PC-9 (cell line): Measurements from ENCODE around the gene THADA. TPM values are rescaled to one million over a fixed set of nuclear protein-coding genes. Genes with fewer than 3 reads are reported as not detected.

Experiments used
- BruUV-seq: library from RNA; stranded (reverse); fragments of 400-500 nt; replicated peaks from 2 replicates; lab custom pipeline; 2021; lab: Mats Ljungman, UMichigan
- CTCF ChIA-PET: fragments of 300-600 bp; sonication (Branson Sonifier 250); formaldehyde crosslinking; loops from one replicate; lab custom pipeline; 2022; ENCODE audit warnings: antibody characterized with exemption; lab: Charles Lee
- POLR2A ChIA-PET: fragments of 300-600 bp; sonication (Branson Sonifier 250); formaldehyde crosslinking; loops from one replicate; lab custom pipeline; 2022; ENCODE audit warnings: antibody characterized with exemption; ENCODE audit not compliant: unreplicated experiment; lab: Charles Lee
- DNase-seq, 2 experiments: peaks; one replicate each; pipeline versions ENCODE4 v3.0.0 to v3.0.0-alpha.2; 2015 to 2022; ENCODE audit warnings: mixed read lengths in 1 of 2
- H2AFZ ChIP-seq: fragments of 200-600 bp; sonication (generic); 2 replicates; pipeline ENCODE4 v1.8.1; 2017; ENCODE audit warnings: antibody characterized with exemption
- H3F3A ChIP-seq: fragments of 200-600 bp; sonication (generic); 2 replicates; pipeline ENCODE4 v1.8.1; 2017; ENCODE audit warnings: antibody characterized with exemption, mild to moderate bottlenecking, low read depth; ENCODE audit not compliant: insufficient read depth
- H3K27ac ChIP-seq: fragments of 200-600 bp; sonication (generic); 2 replicates; pipeline ENCODE4 v1.6.1; 2016; ENCODE audit warnings: mixed run types
- H3K27me3 ChIP-seq: fragments of 200-600 bp; sonication (generic); 2 replicates; pipeline ENCODE4 v1.6.1; 2016; ENCODE audit warnings: low read depth, mixed run types; ENCODE audit not compliant: insufficient read depth
- H3K36me3 ChIP-seq: fragments of 200-600 bp; sonication (generic); 2 replicates; pipeline ENCODE4 v1.6.1; 2016; ENCODE audit warnings: low read depth, mixed run types
- H3K4me1 ChIP-seq: fragments of 200-600 bp; sonication (generic); replicated peaks from 2 replicates; pipeline ENCODE4 v1.6.1; 2016; ENCODE audit warnings: mixed run types; ENCODE audit not compliant: insufficient read depth
- H3K4me2 ChIP-seq: fragments of 200-600 bp; sonication (generic); 2 replicates; pipeline ENCODE4 v1.6.1; 2017; ENCODE audit warnings: mixed run types
- H3K4me3 ChIP-seq: fragments of 200-600 bp; sonication (generic); 2 replicates; pipeline ENCODE4 v1.6.1; 2016; ENCODE audit warnings: mixed run types
- H3K79me2 ChIP-seq: fragments of 200-600 bp; sonication (generic); 2 replicates; pipeline ENCODE4 v1.6.1; 2017; ENCODE audit warnings: low read depth, mixed run types
- H3K9me2 ChIP-seq: fragments of 200-600 bp; sonication (generic); 2 replicates; pipeline ENCODE4 v1.8.1; 2017; ENCODE audit warnings: mild to moderate bottlenecking; ENCODE audit not compliant: insufficient read depth
- H3K9me3 ChIP-seq: fragments of 200-600 bp; sonication (generic); 2 replicates; pipeline ENCODE4 v1.8.1; 2016; ENCODE audit warnings: low read depth; ENCODE audit not compliant: insufficient read depth
- H4K20me1 ChIP-seq: fragments of 200-600 bp; sonication (generic); 2 replicates; pipeline ENCODE4 v1.8.1; 2017; ENCODE audit not compliant: insufficient read depth
- EZH2 ChIP-seq: fragments of 200-600 bp; sonication (generic); IDR thresholded peaks from 2 replicates; pipeline ENCODE4 v1.8.0; 2017; ENCODE audit warnings: antibody characterized with exemption, low read depth
- intact Hi-C: fragments of 100-400 bp; cut with micrococcal nuclease; formaldehyde crosslinking; loops from one replicate; pipeline ENCODE4 v1.10.0; 2022; ENCODE audit not compliant: unreplicated experiment
- total RNA-seq: library from RNA; stranded (reverse); gene quantifications from 2 replicates; pipeline ENCODE4 v1.2.3, GENCODE V29; 2021
- TF ChIP-seq, protein P1 (sequence below): fragments of 200-600 bp; sonication (generic); conservative IDR thresholded peaks from 2 replicates; pipeline ENCODE4 v1.6.1; 2017; ENCODE audit warnings: mixed run types, antibody characterized with exemption, mild to moderate bottlenecking, moderate library complexity

The THADA gene
- total RNA-seq, 1 experiment from 2014 or later = 28.1 TPM

DNA sequence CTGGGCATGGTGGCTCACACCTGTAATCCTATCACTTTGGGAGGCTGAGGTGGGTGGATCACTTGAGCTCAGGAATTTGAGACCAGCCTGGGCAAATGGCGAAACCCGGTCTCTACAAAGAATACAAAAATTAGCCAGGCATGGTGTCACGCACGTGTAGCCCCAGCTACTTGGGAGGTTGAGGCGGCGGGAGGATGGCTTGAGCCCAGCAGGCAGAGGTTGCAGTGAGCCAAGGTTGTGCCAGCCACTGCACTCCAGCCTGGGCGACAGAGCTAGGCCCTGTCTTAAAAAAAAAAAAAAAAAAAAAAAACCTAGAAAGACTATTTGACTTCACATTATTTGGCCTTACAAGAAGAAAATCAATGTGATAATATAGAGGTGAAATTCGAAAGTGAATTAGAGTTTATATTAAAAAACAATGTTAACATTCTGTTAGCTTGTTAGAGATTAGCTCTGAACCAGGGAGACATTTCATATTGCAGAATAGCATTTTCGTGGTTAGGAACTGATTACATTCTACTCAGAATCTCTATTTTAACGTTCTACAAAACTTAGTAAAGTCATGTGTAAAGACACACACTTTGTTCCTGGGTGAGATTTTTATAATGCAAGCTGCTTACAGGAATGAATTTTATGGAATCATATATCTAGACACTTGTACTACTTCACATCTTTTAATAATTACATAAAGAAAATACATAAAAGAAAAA, 120.5 kb downstream of the THADA start:
- DNase-seq = no peak
- TF ChIP-seq EZH2 = no peak
- TF ChIP-seq, protein P1, sequence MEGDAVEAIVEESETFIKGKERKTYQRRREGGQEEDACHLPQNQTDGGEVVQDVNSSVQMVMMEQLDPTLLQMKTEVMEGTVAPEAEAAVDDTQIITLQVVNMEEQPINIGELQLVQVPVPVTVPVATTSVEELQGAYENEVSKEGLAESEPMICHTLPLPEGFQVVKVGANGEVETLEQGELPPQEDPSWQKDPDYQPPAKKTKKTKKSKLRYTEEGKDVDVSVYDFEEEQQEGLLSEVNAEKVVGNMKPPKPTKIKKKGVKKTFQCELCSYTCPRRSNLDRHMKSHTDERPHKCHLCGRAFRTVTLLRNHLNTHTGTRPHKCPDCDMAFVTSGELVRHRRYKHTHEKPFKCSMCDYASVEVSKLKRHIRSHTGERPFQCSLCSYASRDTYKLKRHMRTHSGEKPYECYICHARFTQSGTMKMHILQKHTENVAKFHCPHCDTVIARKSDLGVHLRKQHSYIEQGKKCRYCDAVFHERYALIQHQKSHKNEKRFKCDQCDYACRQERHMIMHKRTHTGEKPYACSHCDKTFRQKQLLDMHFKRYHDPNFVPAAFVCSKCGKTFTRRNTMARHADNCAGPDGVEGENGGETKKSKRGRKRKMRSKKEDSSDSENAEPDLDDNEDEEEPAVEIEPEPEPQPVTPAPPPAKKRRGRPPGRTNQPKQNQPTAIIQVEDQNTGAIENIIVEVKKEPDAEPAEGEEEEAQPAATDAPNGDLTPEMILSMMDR = no peak
- BruUV-seq = no TSS peak
- Histone ChIP-seq H2AFZ (no peak overlapping the region), H3K9me2 (no peaks in the 10 kb centered on the region), H3K9me3 (no peaks in the 10 kb centered on the region), H4K20me1 (no peaks in the 10 kb centered on the region), H3K36me3 (no peaks in the 10 kb centered on the region; the same call in 1 of the 2 replicates), H3K27ac (no peak overlapping the region), H3K27me3 (no peaks in the 10 kb centered on the region), H3K79me2 (no peaks in the 10 kb centered on the region), H3K4me1 (peaks cover 34% of the 10 kb centered on the region), H3F3A (peaks cover 32% of the 10 kb centered on the region), H3K4me3 (no peak overlapping the region), H3K4me2 (no peak overlapping the region)
- intact Hi-C loops = no loop called here
- ChIA-PET CTCF (interaction anchor here (0.6 to 1.3 kb wide), 3 partner anchors 9 to 248 kb away, joined by 3 to 7 read pairs (median 4); no protein-coding TSS in a partner anchor), POLR2A (interaction anchor here (0.6 kb wide), 1 partner anchor 16 kb away, joined by 3 read pairs; no protein-coding TSS in a partner anchor)

DNA sequence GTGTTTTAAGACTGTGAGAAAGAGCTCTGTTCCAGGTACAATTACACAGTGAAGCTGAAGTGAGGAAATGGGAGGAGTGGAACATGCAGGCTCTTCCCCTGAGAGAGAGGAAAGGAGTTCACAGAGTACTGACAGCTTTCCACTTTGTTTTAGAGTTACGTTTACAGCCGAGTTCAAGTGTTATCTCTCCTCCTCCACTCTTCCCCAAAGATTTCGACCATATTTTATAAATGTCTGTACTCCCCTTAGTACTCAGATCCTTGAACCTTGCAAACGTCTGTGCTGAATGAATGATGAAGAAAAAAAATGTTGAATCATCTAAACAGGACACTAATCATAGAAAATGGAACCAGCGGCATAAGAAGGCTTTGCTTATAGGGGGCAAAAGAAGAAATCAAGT, 121.6 kb downstream of the THADA start:
- CTCF ChIA-PET = no interaction called here
- no peak for DNase-seq
- Histone ChIP-seq H3K36me3 (no peaks in the 10 kb centered on the region; the same call in 1 of the 2 replicates), H3K4me3 (no peak overlapping the region), H2AFZ (no peak overlapping the region), H3K27ac (no peak overlapping the region), H3K27me3 (no peaks in the 10 kb centered on the region), H4K20me1 (no peaks in the 10 kb centered on the region), H3K4me1 (peaks cover 39% of the 10 kb centered on the region), H3K9me2 (no peaks in the 10 kb centered on the region), H3F3A (peaks cover 37% of the 10 kb centered on the region), H3K9me3 (no peaks in the 10 kb centered on the region), H3K4me2 (no peak overlapping the region), H3K79me2 (no peaks in the 10 kb centered on the region)
- intact Hi-C loops = no loop called here
- no peak for TF ChIP-seq EZH2
- TF ChIP-seq, protein P1 = no peak
- BruUV-seq = no TSS peak
- POLR2A ChIA-PET = no interaction called here

DNA sequence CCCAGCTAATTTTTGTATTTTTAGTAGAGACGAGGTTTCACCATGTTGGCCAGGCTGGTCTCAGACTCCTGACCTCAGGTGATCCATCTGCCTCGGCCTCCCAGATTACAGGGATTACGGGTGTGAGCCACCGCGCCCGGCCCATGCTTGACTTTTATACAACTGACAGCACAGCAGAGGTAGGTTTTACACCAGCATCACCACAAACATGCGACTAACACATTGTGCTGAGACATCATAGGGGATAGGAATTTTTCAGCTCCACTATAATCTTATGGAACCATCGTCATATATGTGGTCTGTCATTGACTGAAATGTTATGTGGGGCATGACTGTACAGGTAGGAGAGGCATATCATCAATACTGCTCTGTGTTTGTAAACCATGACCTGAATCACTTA, 122.1 kb downstream of the THADA start:
- Histone ChIP-seq H3K27ac (no peak overlapping the region), H3K4me3 (no peak overlapping the region), H2AFZ (no peak overlapping the region), H3K4me2 (no peak overlapping the region), H4K20me1 (no peaks in the 10 kb centered on the region), H3K4me1 (peaks cover 39% of the 10 kb centered on the region), H3F3A (peaks cover 37% of the 10 kb centered on the region), H3K36me3 (no peaks in the 10 kb centered on the region; the same call in 1 of the 2 replicates), H3K9me2 (no peaks in the 10 kb centered on the region), H3K79me2 (no peaks in the 10 kb centered on the region), H3K9me3 (no peaks in the 10 kb centered on the region), H3K27me3 (no peaks in the 10 kb centered on the region)
- ChIA-PET CTCF (no interaction called here), POLR2A (no interaction called here)
- no peak for TF ChIP-seq EZH2
- TF ChIP-seq, protein P1 = no peak
- intact Hi-C loops = no loop called here
- no peak for DNase-seq
- BruUV-seq = no TSS peak
